Activated CD8-positive, alpha-beta memory T cell treated with anti-CD3 and anti-CD28 coated beads for 4 hours (primary cell): Measurements from ENCODE around the gene RASSF5.
A peak's percentile ranks its signal among the peaks of the same experiment; 100 is the strongest.

ENCODE experiments used
- DNase-seq, 2 donors: peaks; one replicate each; pipeline ENCODE4 v3.0.0-alpha.2; 2020; ENCODE audit warnings: low read depth in 2 of 2

Gene RASSF5

GRCh38 chr1:206547104-206547503, 39.8 kb downstream of the RASSF5 start:
- DNase-seq, result no peak

GRCh38 chr1:206550446-206550845, 43.1 kb downstream of the RASSF5 start:
- DNase-seq, result no peak

GRCh38 chr1:206551296-206551985, 44.1 kb downstream of the RASSF5 start:
- DNase-seq, result no peak

- DNase-seq, result peak in 1 of 2 donors; percentile 72
Observed at GRCh38 chr1:206551986-206552326, 44.6 kb downstream of the RASSF5 start.

- DNase-seq, result no peak
Observed at GRCh38 chr1:206554211-206554610, 46.9 kb downstream of the RASSF5 start.

- no peak for DNase-seq
Observed at GRCh38 chr1:206554701-206555472, 47.6 kb downstream of the RASSF5 start.

GRCh38 chr1:206555473-206555935, 48.2 kb downstream of the RASSF5 start:
- DNase-seq, result no peak

GRCh38 chr1:206556047-206556749, 48.9 kb downstream of the RASSF5 start:
- DNase-seq, result no peak

GRCh38 chr1:206556750-206557635, 49.7 kb downstream of the RASSF5 start:
- peak; percentile 80 to 86 for DNase-seq

GRCh38 chr1:206557636-206558473, 50.5 kb downstream of the RASSF5 start:
- no peak for DNase-seq

GRCh38 chr1:206558794-206559671, 51.7 kb downstream of the RASSF5 start:
- no peak for DNase-seq

- DNase-seq, result no peak
Observed at GRCh38 chr1:206559672-206559995, 52.3 kb downstream of the RASSF5 start.

GRCh38 chr1:206560007-206560716, 52.8 kb downstream of the RASSF5 start:
- DNase-seq, result no peak

- DNase-seq, result no peak
Observed at GRCh38 chr1:206563367-206564207, 56.3 kb downstream of the RASSF5 start.

GRCh38 chr1:206565995-206566394, 58.7 kb downstream of the RASSF5 start:
- no peak for DNase-seq

- DNase-seq, result no peak
Observed at GRCh38 chr1:206566999-206567398, 59.7 kb downstream of the RASSF5 start.

GRCh38 chr1:206568256-206568655, 60.9 kb downstream of the RASSF5 start:
- no peak for DNase-seq

GRCh38 chr1:206568779-206569352, 61.5 kb downstream of the RASSF5 start:
- no peak for DNase-seq
